Liver (tissue), 9 donors: ENCODE results near the gene FLYWCH2. TPM values are rescaled to one million over a fixed set of nuclear protein-coding genes. Genes with fewer than 3 reads are reported as not detected.

Experiments used
- DNase-seq: peaks from one replicate; pipeline ENCODE4 v3.0.0-alpha.2; 2017; ENCODE audit warnings: low spot score
- H3K27ac ChIP-seq, 2 donors: one replicate each; pipeline ENCODE4 v1.7.0; 2013; ENCODE audit warnings: inconsistent platforms in 2 of 2, low read length in 2 of 2, control low read depth in 1 of 2, low read depth in 1 of 2, mild to moderate bottlenecking in 1 of 2
- H3K27me3 ChIP-seq, 4 donors: one replicate each; pipeline versions ENCODE4 v1.6.1 to v1.7.0; 2013; ENCODE audit warnings: low read length in 3 of 4, inconsistent platforms in 1 of 4, mild to moderate bottlenecking in 1 of 4, moderate library complexity in 1 of 4; ENCODE audit not compliant: control insufficient read depth in 4 of 4, insufficient read depth in 4 of 4
- H3K36me3 ChIP-seq, 4 donors: one replicate each; pipeline versions ENCODE4 v1.6.1 to v1.7.0; 2013; ENCODE audit warnings: low read length in 3 of 4, mild to moderate bottlenecking in 3 of 4, low read depth in 1 of 4, moderate library complexity in 1 of 4; ENCODE audit not compliant: control insufficient read depth in 4 of 4, insufficient read depth in 3 of 4
- H3K4me1 ChIP-seq, 4 donors: one replicate each; pipeline versions ENCODE4 v1.6.1 to v1.7.0; 2013; ENCODE audit warnings: low read length in 3 of 4, mild to moderate bottlenecking in 3 of 4, moderate library complexity in 1 of 4; ENCODE audit not compliant: control insufficient read depth in 4 of 4, insufficient read depth in 4 of 4
- H3K4me3 ChIP-seq, 3 donors: one replicate each; pipeline versions ENCODE4 v1.6.1 to v1.7.0; 2013; ENCODE audit warnings: low read length in 3 of 3, control low read depth in 1 of 3, low read depth in 1 of 3, mild to moderate bottlenecking in 1 of 3
- H3K9ac ChIP-seq, 2 donors: one replicate each; pipeline ENCODE4 v1.7.0; 2013; ENCODE audit warnings: low read length in 2 of 2, mild to moderate bottlenecking in 2 of 2, moderate library complexity in 2 of 2, control low read depth in 1 of 2, low read depth in 1 of 2
- H3K9me3 ChIP-seq, 4 donors: one replicate each; pipeline versions ENCODE4 v1.6.1 to v1.7.0; 2013; ENCODE audit warnings: low read length in 3 of 4; ENCODE audit not compliant: control insufficient read depth in 4 of 4
- ATF3 ChIP-seq: IDR thresholded peaks from 2 replicates; pipeline ENCODE4 v1.6.1; 2016; ENCODE audit warnings: antibody characterized with exemption
- FOXA1 ChIP-seq: IDR thresholded peaks from 2 replicates; pipeline ENCODE4 v1.6.1; 2016; ENCODE audit warnings: antibody characterized with exemption
- HNF4G ChIP-seq: IDR thresholded peaks from 2 replicates; pipeline ENCODE4 v1.6.1; 2016; ENCODE audit warnings: antibody characterized with exemption
- MAX ChIP-seq: IDR thresholded peaks from 2 replicates; pipeline ENCODE4 v1.6.1; 2016; ENCODE audit warnings: antibody characterized with exemption
- NR2F2 ChIP-seq: IDR thresholded peaks from 2 replicates; pipeline ENCODE4 v1.6.1; 2016; ENCODE audit warnings: antibody characterized with exemption
- RAD21 ChIP-seq, 2 donors: IDR thresholded peaks; 2 replicates each; pipeline ENCODE4 v1.6.1; 2016; ENCODE audit warnings: antibody characterized with exemption in 2 of 2, mild to moderate bottlenecking in 2 of 2
- RXRA ChIP-seq, 2 donors: IDR thresholded peaks; 2 replicates each; pipeline ENCODE4 v1.6.1; 2017 to 2018; ENCODE audit warnings: antibody characterized with exemption in 2 of 2, mild to moderate bottlenecking in 1 of 2
- YY1 ChIP-seq: IDR thresholded peaks from 2 replicates; pipeline ENCODE4 v1.6.1; 2016; ENCODE audit warnings: antibody characterized with exemption, mild to moderate bottlenecking
- WGBS: extraction: QIAGEN DNeasy Blood & Tissue Kit; methylation state at CpG from one replicate; pipeline ENCODE4 v1.1.7; 2013; 5-methylcytosine and 5-hydroxymethylcytosine counted together
- polyA plus RNA-seq, 2 donors: library from polyadenylated mRNA; stranded (reverse) in 1 of 2; unstranded in 1 of 2; fragments of 200-250 nt in 1 of 2; fragments of >200 nt in 1 of 2; fragmentation: Nextera tagmentation in 1 of 2; extraction: Ambion mirVana in 1 of 2; gene quantifications; one replicate each; pipeline versions ENCODE4 v1.2.1 to v1.2.3, GENCODE V29; 2013 to 2015
- total RNA-seq, 2 donors: library from RNA; depleted of rRNA; stranded (reverse); fragments of >200 nt; gene quantifications; one replicate each; pipeline ENCODE4 v1.2.3, GENCODE V29; 2014
- donor health status: healthy.
- donor health status: healthy.
- donor health status: healthy.
- donor health status: healthy.
- donor health status: healthy.

The FLYWCH2 gene
- total and polyA plus RNA-seq, 4 donors, result 4.9 to 21.0 (median 8.6) TPM

GRCh38 chr16:2946649-2947048, 63.6 kb downstream of the FLYWCH2 start:
- H3K36me3 ChIP-seq, result peaks cover 0 to 15% (median 0%) of the 10 kb centered on the region in 4 donors
- DNase-seq, result no peak
- H3K4me3 ChIP-seq, result no peak overlapping the region
- no peaks in the 10 kb centered on the region for H3K27me3 ChIP-seq
- no peak for TF ChIP-seq RAD21 (IDR thresholded peaks at IDR 0.05)
- no peak for TF ChIP-seq FOXA1
- TF ChIP-seq NR2F2, result no peak
- no peak for TF ChIP-seq RXRA (IDR thresholded peaks at IDR 0.05)
- TF ChIP-seq MAX, result no peak
- TF ChIP-seq YY1, result no peak
- TF ChIP-seq HNF4G, result no peak
- no peak for TF ChIP-seq ATF3
- no peak overlapping the region for H3K9ac ChIP-seq
- no peaks in the 10 kb centered on the region for H3K9me3 ChIP-seq
- H3K27ac ChIP-seq, result no peak overlapping the region
- 97% methylated on average over 4 of the region's 4 CpGs for WGBS
- no peaks in the 10 kb centered on the region for H3K4me1 ChIP-seq

Other genes starting within 250 kb of the FLYWCH2 start
- 10 to 100 TPM; 11.3 to 14.2 TPM for gene KCTD5, start 200.7 kb upstream of the FLYWCH2 start, total RNA-seq
- 10 to 100 TPM in 1 of 2 donors, 1 to 10 TPM in 1; 8.3 to 11.7 TPM for gene KCTD5, start 200.7 kb upstream of the FLYWCH2 start, polyA plus RNA-seq
- gene PRSS27, start 163.0 kb upstream of the FLYWCH2 start, total RNA-seq, result 1 to 10 TPM in 1 of 2 donors, under 1 TPM in 1; 0.05 to 1.5 TPM
- under 1 TPM in 1 of 2 donors, not detected in 1; 0.22 TPM for gene PRSS27, start 163.0 kb upstream of the FLYWCH2 start, polyA plus RNA-seq
- 100 to 1,000 TPM in 1 of 2 donors, 10 to 100 TPM in 1; 84.8 to 119 TPM for gene SRRM2, start 130.6 kb upstream of the FLYWCH2 start, total RNA-seq
- gene SRRM2, start 130.6 kb upstream of the FLYWCH2 start, polyA plus RNA-seq, result 100 to 1,000 TPM; 147 to 199 TPM
- gene ELOB, start 105.9 kb upstream of the FLYWCH2 start, total RNA-seq, result 100 to 1,000 TPM; 114 to 395 TPM
- 100 to 1,000 TPM; 252 to 374 TPM for gene ELOB, start 105.9 kb upstream of the FLYWCH2 start, polyA plus RNA-seq
- not detected for gene PRSS33, start 95.7 kb upstream of the FLYWCH2 start, total RNA-seq
- not detected for gene PRSS33, start 95.7 kb upstream of the FLYWCH2 start, polyA plus RNA-seq
- gene PRSS41, start 84.7 kb upstream of the FLYWCH2 start, total RNA-seq, result not detected
- not detected for gene PRSS41, start 84.7 kb upstream of the FLYWCH2 start, polyA plus RNA-seq
- 1 to 10 TPM in 1 of 2 donors, not detected in 1; 1.0 TPM for gene PRSS21, start 66.0 kb upstream of the FLYWCH2 start, total RNA-seq
- gene PRSS21, start 66.0 kb upstream of the FLYWCH2 start, polyA plus RNA-seq, result under 1 TPM; 0.18 to 0.26 TPM
- gene ZG16B, start 52.9 kb upstream of the FLYWCH2 start, total RNA-seq, result under 1 TPM; 0.33 to 0.79 TPM
- gene ZG16B, start 52.9 kb upstream of the FLYWCH2 start, polyA plus RNA-seq, result under 1 TPM; 0.24 to 0.53 TPM
- gene PRSS22, start 25.0 kb upstream of the FLYWCH2 start, total RNA-seq, result 1 to 10 TPM in 1 of 2 donors, not detected in 1; 1.1 TPM
- gene PRSS22, start 25.0 kb upstream of the FLYWCH2 start, polyA plus RNA-seq, result under 1 TPM; 0.23 to 0.32 TPM
- gene FLYWCH1, start 28.7 kb downstream of the FLYWCH2 start, total RNA-seq, result 10 to 100 TPM in 1 of 2 donors, 1 to 10 TPM in 1; 6.2 to 12.2 TPM
- 1 to 10 TPM; 3.9 to 9.5 TPM for gene FLYWCH1, start 28.7 kb downstream of the FLYWCH2 start, polyA plus RNA-seq
- gene KREMEN2, start 81.1 kb downstream of the FLYWCH2 start, total RNA-seq, result not detected
- not detected for gene KREMEN2, start 81.1 kb downstream of the FLYWCH2 start, polyA plus RNA-seq
- 1 to 10 TPM in 1 of 2 donors, under 1 TPM in 1; 0.92 to 9.9 TPM for gene PAQR4, start 86.1 kb downstream of the FLYWCH2 start, total RNA-seq
- 1 to 10 TPM in 1 of 2 donors, under 1 TPM in 1; 0.63 to 3.0 TPM for gene PAQR4, start 86.1 kb downstream of the FLYWCH2 start, polyA plus RNA-seq
- 10 to 100 TPM in 1 of 2 donors, under 1 TPM in 1; 0.50 to 15.8 TPM for gene PKMYT1, start 97.2 kb downstream of the FLYWCH2 start, total RNA-seq
- 1 to 10 TPM; 1.7 to 3.4 TPM for gene PKMYT1, start 97.2 kb downstream of the FLYWCH2 start, polyA plus RNA-seq
- under 1 TPM; 0.05 to 0.25 TPM for gene CLDN9, start 129.7 kb downstream of the FLYWCH2 start, total RNA-seq
- under 1 TPM; 0.25 to 0.32 TPM for gene CLDN9, start 129.7 kb downstream of the FLYWCH2 start, polyA plus RNA-seq
- under 1 TPM in 1 of 2 donors, not detected in 1; 0.75 TPM for gene CLDN6, start 135.0 kb downstream of the FLYWCH2 start, total RNA-seq
- not detected for gene CLDN6, start 135.0 kb downstream of the FLYWCH2 start, polyA plus RNA-seq
- 1 to 10 TPM; 7.9 to 8.8 TPM for gene TNFRSF12A, start 137.2 kb downstream of the FLYWCH2 start, total RNA-seq
- 10 to 100 TPM in 1 of 2 donors, 1 to 10 TPM in 1; 9.4 to 35.5 TPM for gene TNFRSF12A, start 137.2 kb downstream of the FLYWCH2 start, polyA plus RNA-seq
- gene HCFC1R1, start 140.7 kb downstream of the FLYWCH2 start, total RNA-seq, result 1 to 10 TPM; 1.4 to 2.2 TPM
- 10 to 100 TPM; 16.3 to 17.6 TPM for gene HCFC1R1, start 140.7 kb downstream of the FLYWCH2 start, polyA plus RNA-seq
- gene THOC6, start 140.8 kb downstream of the FLYWCH2 start, total RNA-seq, result 10 to 100 TPM; 12.6 to 14.8 TPM
- gene THOC6, start 140.8 kb downstream of the FLYWCH2 start, polyA plus RNA-seq, result 10 to 100 TPM; 10.8 TPM
- under 1 TPM in 1 of 2 donors, not detected in 1; 0.59 TPM for gene BICDL2, start 153.7 kb downstream of the FLYWCH2 start, total RNA-seq
- gene BICDL2, start 153.7 kb downstream of the FLYWCH2 start, polyA plus RNA-seq, result under 1 TPM; 0.15 to 0.33 TPM
- gene MMP25, start 163.3 kb downstream of the FLYWCH2 start, total RNA-seq, result 1 to 10 TPM in 1 of 2 donors, under 1 TPM in 1; 0.47 to 2.7 TPM
- gene MMP25, start 163.3 kb downstream of the FLYWCH2 start, polyA plus RNA-seq, result 1 to 10 TPM in 1 of 2 donors, under 1 TPM in 1; 0.57 to 1.3 TPM
- gene IL32, start 182.4 kb downstream of the FLYWCH2 start, total RNA-seq, result 100 to 1,000 TPM in 1 of 2 donors, 1 to 10 TPM in 1; 8.6 to 328 TPM
- 100 to 1,000 TPM in 1 of 2 donors, 10 to 100 TPM in 1; 93.4 to 300 TPM for gene IL32, start 182.4 kb downstream of the FLYWCH2 start, polyA plus RNA-seq
- not detected for gene ZSCAN10, start 216.1 kb downstream of the FLYWCH2 start, total RNA-seq
- not detected for gene ZSCAN10, start 216.1 kb downstream of the FLYWCH2 start, polyA plus RNA-seq
- gene ZNF205, start 229.4 kb downstream of the FLYWCH2 start, total RNA-seq, result 1 to 10 TPM; 4.1 to 6.9 TPM
- 1 to 10 TPM; 2.0 to 5.9 TPM for gene ZNF205, start 229.4 kb downstream of the FLYWCH2 start, polyA plus RNA-seq